GM19193 (cell line): ENCODE measurements around the gene CALML3.

Source experiments
- POLR2A ChIP-seq: IDR thresholded peaks from 4 replicates; pipeline ENCODE4 v1.6.1; 2011; ENCODE audit not compliant: insufficient read depth, insufficient read length; ENCODE audit errors: extremely low read depth

CALML3 gene

DNA sequence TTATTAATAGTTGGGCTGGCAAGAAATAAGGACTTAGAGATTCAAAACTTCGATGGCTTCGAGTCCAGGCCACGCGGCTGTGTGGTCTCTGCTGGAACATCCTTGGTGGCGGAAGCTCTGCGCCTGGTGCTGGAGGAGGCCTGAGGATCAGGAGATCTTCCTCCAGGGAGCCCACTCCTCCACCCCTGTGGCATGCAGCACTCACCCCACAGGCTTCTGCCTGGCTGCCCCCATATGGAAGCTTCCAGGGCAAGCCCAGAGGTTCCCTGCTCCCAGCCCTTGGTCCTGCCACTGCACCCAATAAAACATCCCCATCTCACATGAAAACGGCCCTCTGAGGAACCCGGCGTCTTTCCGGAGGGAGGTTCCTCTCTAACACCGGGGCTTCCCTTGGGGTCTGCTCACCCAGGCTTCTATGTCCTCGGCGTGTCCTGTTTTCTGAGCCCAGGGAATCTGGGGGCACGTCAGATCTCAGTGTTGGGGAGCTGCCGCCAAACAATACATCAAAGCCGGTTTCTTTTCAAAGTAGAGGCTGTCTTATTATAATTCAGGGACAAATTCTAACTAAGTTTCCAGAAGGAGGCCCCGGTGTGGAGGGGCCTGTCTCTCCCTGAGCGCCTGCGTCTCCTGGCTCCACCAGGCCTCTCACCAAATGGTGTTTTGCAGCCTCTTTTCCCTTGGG, 32.4 kb downstream of the CALML3 start:
- TF ChIP-seq POLR2A: no peak

DNA sequence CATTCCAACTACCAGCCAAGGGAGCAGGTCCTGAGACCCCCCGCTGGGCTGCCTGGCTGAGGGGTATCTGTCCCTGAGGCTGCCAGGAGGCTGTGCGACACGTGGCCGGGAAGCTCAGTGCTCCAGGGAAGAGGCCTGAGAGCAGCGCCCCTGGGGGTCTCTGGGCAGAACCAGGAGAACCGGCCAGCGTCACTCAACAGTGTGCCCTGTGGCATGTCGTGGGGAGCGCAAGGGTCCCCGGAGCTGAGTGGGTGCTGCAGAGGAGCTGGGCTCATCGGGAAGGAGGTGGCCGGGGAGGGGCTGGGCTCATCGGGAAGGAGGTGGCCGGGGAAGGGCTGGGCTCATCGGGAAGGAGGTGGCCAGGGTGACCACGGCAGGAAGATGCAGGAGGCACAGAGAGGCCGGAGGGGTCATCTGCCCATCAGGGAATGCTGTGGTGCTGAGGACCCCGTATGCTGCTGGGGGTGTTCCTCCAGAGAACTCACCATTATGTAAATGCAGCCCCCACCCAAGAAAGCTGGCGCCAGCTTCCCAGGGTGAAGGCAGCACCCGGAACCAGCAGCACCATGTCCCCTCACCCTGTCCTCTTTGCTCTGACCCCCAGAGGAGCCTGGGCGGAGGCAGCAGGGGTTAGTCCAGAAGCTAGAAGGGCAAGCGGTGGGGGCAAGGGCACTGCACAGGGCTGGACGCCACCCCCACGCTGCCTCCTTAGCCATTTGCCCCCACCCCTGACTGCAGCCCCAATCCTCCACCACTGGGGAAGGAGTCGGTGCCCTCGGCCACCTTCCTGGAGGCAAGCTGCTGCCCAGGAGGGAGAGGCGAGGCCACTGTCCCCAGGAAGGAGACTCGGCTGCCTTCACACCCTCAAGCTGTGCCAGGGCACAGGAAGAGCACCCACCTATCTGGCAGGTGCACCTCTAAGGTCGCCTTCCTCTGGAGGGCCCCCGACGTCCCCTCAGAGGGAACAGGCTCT, 33.3 kb downstream of the CALML3 start:
- no peak for TF ChIP-seq POLR2A

- TF ChIP-seq POLR2A: no peak
Measured at GRCh38 chr10:5559642-5560141, 34.9 kb downstream of the CALML3 start.

DNA sequence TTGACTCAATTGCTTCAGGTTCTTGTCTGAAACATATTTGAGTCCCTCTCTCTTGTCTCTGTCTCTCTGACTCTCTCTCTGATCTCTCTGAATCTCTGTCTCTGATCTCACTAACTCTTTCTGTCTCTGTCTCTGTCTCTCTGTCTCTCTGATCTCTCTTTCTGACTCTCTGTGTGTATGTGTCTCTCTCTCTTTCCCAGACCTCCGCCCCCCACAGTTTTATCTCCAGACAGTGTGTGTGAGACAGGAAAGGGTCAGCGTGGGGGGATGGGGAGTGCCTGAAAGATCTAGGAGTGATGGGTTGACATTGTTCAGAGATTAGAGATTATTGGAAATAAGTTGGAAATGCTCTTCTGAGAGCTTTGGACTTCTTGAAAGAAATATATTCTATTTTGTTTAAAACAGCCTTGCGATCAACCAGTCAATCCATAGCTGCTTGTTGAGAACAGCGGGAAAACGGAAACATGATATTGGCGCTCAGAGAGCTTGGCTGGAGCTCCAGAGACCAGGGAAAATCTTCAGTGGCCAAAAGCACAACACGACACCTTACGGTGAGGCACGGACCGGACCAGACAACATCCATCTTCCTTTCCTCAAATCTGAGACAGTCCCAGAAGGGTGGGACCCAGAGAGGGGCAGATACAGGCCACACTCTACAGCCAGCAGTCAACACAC, 35.5 kb downstream of the CALML3 start:
- no peak for TF ChIP-seq POLR2A

DNA sequence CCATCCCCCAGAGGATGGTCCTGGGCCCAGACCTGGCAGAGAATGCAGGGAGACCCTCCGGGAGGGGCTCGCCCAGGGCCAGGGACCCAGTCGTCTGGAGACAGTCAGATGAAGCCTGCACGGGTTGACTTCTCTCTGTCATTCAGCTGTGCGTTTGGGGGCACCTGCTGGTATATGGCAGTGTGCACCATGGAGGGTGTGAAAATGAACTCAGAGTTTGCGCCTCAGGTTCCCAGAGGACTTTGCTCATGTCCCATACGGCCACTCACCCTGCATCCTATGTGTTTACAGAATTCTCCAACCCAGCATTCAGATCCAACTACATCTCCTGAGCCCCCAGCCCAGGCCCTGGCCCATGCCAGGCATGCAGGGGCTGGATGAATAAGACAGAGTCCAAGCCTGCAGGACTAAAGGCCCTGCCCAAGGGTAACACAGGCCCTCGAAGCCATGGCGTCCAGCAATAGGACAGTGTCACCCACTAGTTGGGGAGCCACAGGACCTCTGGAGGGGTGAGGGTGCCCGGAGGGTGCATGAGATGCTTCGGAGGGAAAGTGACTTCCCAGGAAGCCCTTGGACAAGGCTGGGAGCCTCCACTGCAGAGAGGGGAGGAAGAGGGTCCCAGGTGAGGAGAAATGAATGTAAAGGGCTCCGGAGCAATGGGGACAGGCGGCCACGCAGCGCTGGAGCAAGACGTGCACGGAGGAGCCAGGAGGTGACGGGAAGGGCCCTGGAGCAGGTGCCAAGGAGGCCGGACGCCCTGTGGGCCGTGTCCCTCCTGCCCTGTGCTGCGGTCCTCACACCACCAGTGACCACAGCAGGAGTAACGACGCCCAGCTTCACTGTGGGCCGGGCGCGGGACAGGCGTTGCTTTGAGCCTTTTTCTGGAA, 36.3 kb downstream of the CALML3 start:
- TF ChIP-seq POLR2A: no peak

GRCh38 chr10:5561704-5562645, 37.2 kb downstream of the CALML3 start:
- TF ChIP-seq POLR2A: no peak

- no peak for TF ChIP-seq POLR2A
Measured at GRCh38 chr10:5563321-5563961, 38.7 kb downstream of the CALML3 start.

GRCh38 chr10:5563991-5564536, 39.3 kb downstream of the CALML3 start:
- no peak for TF ChIP-seq POLR2A

GRCh38 chr10:5564537-5565204, 39.9 kb downstream of the CALML3 start:
- TF ChIP-seq POLR2A: no peak

DNA sequence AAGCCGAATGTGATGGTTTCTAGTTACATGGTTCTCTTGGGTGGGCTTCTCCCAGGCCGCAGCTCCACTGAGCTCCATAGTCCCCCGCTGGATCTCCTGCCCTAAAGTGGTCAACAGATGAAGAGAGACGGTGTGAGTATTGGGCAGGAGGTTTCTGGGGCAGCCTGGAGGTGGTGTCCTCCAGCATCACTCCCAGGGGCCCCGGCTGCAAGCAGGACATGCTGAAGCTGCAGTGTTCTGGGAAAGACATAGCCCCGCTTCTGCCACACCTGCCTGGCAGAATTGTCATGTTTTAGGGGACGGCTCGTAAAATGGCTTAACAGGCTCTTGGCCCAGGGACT, 40.4 kb downstream of the CALML3 start:
- TF ChIP-seq POLR2A: no peak

DNA sequence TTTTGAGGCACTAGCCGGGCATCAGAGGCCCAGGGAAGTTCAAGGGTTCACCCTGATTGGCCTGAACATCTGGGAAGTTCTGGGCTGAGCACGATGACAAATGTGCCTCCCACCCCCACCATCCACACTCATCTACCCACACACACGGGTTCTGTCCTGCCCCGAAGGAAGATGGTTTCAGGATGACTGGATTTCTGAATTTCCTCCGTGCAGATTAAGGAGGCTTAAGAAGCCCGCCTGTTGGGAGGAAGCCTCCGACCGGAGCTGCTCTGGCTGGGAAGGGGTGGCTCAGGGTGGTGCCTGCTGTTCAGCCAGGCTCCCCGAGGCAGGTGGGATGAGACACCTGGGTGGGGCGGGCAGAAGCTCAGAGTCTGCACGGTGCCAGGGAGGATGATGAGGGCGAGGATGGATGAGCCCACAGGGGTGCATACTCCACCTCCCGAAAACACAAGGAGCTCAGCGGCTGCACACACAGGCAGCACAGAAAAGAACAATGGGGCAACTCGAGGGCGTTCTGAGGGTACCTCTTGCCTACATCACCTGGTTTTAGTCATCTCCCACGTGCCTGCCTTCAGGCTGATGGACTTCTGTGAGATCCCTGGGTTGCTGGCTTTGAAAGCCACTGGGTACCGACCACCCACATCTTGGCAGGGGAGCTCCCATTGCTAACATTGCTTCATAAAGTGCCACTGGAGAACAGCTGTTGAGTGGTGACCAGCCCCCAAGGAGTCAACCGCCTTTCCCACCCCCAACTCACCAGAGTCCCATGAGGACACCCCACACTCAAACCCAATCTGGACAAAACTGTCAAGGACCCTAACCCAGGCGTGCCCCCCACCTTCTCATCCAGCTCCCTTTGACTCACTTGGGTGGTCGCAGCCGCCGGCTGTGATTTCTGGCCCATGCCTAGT, 41.2 kb downstream of the CALML3 start:
- TF ChIP-seq POLR2A: no peak

GRCh38 chr10:5566614-5567013, 41.9 kb downstream of the CALML3 start:
- no peak for TF ChIP-seq POLR2A

GRCh38 chr10:5567477-5567876, 42.7 kb downstream of the CALML3 start:
- TF ChIP-seq POLR2A: no peak
